CD4-positive, alpha-beta T cell treated with Interleukin-15 for 1 hour (primary cell): ENCODE measurements around the gene TFCP2L1.
"Not testable (repeated sequence)": the region's sequence is repeated elsewhere in the genome, so short reads cannot be mapped to it uniquely, and the experiment has no call there.

Experiments used
- DNase-seq: peaks from one replicate; pipeline ENCODE4 v3.0.0-alpha.2; 2020

TFCP2L1 gene, protein sequence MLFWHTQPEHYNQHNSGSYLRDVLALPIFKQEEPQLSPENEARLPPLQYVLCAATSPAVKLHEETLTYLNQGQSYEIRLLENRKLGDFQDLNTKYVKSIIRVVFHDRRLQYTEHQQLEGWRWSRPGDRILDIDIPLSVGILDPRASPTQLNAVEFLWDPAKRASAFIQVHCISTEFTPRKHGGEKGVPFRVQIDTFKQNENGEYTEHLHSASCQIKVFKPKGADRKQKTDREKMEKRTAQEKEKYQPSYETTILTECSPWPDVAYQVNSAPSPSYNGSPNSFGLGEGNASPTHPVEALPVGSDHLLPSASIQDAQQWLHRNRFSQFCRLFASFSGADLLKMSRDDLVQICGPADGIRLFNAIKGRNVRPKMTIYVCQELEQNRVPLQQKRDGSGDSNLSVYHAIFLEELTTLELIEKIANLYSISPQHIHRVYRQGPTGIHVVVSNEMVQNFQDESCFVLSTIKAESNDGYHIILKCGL

DNA sequence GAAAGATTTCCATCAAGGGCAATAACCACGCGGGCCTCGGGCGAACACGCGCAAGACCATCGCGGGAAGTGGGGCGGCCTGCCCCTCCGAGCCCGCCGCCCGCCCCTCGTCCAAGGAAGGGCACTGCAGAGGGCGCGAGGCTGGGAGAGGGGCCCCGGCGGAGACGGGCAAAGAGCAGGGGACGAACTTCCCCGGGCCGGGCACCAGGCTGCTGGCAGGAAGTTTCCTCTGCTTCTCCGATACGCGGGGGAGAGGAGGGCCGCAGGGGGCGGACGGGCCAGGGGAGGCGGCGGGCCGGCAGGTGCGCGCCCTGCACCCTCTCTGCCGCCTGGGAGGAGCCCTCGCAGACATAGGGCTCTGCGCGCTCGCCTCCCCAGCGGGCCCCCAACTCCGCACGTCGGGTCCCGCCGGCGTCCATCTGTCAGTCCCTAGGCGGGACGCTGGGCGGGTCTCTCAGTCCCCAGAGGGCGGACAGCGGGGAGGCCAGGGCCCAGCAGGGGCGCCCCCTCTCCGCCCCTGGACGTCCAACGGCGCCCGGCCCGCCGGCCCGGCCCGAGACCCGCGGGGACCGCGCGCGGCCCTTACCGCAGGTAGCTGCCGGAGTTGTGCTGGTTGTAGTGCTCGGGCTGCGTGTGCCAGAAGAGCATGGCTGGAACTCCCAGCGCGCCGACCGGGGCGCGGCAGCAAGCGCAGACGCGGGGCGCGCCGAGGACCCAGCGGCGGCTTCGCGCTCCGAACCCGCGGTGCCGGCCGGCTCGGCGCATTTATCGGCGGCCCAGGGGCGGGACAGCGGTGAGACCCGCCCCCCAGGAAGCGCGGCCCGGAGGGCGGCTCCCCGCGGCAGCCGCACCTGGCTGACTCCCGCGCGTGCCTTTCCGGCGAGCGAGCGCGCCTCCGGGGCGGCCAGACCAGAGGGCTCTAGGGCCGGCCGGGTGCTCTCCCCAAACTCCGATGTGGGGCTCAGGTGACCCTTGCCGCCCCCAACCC lies at the start of gene TFCP2L1:
Gene TFCP2L1 (minus strand): TSS at position 740 of the 987 bp plus-strand sequence. CDS start 93 bp downstream, at position 647.
- no peak for DNase-seq

DNA sequence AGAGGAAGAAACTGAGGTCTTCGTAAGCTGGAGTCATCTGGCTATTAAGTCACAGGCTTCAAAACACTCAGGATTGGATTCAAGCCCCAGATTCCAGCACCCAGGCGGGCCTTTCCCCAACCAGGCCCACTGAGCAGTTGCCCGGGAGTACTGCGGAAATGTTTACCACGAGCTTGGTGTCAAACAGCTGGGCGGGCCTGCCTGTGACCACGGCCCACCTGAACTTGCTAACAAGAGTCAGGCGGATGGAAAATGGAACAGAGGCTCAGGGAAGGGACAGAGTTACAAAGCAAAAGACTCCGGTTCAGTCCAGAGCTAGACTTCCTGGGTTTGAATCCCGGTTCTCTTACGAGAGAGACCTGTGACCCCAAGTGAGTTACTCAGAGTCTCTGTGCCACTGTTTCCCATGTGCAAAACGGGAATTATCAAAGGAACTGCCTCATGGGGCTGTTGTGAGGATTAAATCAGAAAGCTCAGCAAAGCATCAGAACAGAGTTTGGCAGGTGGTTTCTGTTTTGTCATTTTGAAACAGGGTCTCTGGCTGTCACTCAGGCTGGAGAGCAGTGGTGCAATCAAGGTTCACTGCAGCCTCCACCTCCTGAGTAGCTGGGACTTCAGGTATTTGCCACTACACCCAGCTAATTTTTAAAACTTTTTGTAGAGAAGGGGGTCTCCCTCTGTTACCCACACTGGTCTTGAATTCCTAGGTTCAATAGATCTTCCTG lies 49.0 kb upstream of the TFCP2L1 start:
- DNase-seq: no peak

DNA sequence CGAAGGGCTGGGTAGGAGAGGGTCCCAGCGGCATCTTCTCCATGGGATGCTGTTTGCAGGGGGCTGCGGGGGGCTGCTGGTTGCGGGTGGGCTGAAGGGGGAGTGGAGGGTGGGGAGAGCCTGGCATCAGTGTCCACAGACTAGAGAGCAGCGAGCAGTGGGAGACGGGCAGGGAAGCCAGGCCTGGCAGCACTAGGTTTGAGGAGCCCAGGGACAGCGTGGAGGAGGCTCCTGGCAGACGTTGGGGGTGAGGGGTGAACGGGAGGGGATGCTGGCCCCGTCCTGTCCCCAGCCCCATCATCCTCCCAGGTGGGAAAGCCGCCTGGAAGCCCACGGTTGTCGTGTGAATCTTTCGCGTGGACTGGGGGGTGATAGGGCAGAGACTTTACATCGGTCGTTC lies 48.2 kb upstream of the TFCP2L1 start:
- no peak for DNase-seq

DNA sequence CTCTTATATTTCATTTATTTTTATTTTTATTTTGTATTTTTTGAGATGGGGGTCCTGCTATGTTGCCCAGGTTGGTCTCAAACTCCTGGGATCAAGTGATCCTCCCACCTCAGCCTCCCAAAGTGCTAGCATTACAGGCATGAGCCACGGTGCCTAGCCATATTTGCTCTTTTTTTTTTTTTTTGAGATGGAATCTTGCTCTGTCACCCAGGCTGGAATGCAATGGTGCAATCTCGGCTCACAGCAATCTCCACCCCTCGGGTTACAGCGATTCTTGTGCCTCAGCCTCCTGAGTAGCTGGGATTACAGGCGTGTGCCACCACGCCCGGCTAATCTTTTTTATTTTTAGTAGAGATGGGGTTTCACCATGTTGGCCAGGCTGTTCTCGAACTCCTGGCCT lies 46.3 kb upstream of the TFCP2L1 start:
- not testable (repeated sequence) for DNase-seq

DNA sequence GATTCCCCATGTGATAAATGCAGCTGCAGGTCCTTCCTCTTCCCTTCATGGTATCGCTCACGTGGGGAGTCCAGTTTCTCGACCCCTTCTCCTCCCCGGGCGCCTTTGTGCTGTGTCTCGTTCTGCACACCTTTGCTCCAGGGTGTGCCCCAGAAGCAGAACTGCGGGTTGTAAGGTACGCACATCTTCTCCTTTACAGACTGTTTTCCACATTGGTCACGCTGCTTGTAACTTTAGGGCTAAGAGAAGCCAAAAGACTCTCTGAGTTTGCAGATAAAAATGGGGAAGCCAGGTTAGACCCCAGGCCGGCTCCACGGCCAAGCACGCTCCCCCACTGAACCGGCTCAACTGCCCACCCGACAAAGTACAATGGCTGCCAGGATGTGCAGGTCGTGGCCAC lies 45.9 kb upstream of the TFCP2L1 start:
- no peak for DNase-seq

DNA sequence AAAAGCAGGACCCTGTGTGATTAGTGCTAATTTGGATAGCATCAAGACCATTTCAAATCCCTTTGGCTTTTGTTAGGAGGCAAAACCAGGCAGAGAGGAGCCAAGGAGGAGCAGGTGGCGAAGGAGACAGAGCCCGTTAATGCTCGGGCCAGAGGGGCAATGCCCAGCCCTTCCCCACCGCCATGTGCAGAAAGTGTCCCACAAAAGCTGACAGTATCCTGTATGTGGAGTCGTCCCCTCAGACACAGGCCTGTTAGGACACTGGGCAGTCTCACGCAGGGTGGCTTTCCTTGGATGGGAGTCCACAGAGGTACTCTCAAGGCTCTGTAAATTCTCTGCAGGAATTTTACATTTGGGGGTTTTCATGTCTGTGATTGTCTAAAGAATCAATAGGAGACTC lies 44.8 kb upstream of the TFCP2L1 start:
- DNase-seq: no peak

DNA sequence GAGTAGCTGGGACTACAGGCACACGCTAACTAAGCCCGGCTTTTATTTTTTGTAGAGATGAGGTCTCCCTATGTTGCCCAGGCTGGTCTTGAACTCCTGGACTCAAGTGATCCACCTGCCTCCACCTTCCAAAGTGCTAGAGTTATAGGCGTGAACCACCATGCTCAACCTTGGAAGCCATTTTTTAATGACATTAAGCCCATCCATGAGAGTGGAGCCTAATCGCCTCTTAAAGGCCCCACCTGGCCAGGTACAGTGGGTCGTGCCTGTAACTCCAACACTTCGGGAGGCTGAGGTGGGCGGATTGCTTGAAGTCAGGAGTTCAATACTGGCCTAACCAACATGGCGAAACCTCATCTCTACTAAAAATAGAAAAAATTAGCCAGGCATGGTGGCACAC lies 41.6 kb upstream of the TFCP2L1 start:
- no peak for DNase-seq

DNA sequence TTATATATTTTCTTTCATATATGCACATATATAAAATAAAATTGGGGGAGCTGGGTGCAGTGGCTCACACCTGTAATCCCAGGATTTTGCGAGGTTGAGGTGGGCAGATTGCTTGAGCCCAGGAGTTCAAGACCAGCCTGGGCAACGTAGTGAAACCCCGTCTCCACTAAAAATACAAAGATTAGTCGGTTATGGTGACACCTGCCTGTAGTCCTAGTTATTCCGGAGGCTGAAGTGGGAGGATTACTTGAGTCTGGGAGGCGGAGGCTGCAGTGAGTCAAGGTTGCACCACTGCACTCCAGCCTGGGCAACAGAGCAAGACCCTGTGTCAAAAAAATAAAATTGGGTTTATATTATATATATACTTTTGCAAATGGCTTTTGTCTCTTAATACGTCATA lies 39.6 kb upstream of the TFCP2L1 start:
- no peak for DNase-seq

DNA sequence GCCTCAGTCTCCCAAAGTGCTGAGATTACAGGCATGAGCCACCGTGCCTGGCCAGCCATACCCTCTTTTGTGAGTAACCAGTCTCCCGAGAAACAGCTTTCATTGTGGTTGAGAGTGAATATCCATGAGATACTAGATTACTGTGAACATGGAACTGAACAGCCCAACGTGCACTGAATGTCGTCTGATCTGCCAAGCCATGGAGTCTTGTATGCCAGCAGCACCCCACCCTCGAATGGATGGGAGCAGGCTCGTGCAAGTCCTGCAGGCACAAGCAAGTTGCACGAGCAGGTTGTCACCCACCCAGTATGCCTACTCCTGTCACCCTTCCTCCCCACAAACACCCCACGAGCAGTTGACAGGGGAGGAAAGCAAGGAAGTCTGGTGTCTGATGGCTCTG lies 36.5 kb upstream of the TFCP2L1 start:
- DNase-seq: no peak

DNA sequence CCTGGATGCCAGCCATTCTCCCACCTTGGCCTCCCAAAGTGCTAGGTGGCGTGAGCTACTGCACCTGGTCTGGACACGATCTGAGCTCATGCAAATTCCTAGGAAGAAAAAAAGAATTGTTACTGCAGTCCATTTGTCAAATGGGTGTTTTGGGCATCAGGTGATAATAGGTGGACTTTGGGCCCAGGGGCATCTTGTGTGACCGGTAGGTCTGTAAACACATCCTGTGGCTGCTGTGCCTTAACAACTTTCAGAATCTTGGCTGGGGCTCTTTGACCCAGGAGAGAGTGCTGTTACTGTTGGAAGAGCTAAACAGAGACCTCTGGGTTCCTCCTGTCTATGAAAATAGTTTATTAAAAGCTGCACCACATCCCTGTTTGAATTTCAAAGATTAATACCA lies 34.9 kb upstream of the TFCP2L1 start:
- DNase-seq: no peak

DNA sequence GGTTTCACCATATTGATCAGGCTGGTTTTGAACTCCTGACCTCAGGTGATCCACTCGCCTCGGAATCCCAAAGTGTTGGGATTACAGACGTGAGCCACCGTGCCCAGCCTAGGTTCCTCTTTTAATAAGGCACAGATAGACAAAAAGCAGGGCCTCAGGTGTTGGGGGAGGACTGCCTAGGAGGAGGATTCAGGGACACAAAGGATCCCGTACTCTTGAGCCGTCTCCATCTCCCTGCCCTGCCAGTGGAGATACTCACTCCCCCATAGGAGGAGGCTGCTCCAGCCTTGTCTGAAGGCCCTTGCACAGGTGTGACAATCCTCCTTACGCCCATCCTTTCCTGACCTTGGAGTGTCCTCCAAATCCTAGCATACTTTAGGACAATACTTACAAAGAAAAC lies 32.0 kb upstream of the TFCP2L1 start:
- no peak for DNase-seq

DNA sequence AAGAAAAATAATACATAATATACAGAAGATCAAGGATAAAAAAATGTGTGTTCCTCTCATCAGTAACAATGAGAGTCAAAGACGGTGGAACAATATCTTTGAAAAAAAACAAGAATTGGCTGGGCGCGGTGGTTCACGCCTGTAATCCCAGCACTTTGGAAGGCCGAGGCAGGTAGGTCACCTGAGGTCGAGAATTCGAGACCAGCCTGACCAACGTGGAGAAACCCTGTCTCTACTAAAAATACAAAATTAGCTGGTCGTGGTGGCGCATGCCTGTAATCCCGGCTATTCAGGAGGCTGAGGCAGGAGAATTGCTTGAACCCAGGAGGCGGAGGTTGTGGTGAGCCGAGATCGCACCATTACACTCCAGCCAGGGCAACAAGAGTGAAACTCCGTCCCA lies 28.7 kb upstream of the TFCP2L1 start:
- not testable (repeated sequence) for DNase-seq

DNA sequence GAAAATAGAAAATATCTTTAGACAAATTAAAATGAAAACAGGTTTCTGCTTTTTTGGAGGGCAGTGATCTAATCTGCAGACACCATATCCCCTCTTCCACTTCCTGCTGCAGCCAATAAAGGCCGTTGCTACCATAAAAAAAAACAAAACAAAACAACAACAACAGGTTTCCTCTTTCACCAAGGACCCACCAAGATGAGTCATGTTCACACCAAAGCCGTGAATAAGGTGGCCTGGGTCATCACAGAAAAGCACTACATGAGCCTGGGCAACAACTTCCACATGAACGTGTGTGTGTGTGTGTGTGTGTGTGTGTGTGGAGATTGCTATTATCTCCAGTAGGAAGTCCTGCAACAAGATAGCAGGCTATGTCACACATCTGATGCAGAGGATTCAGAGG lies 24.8 kb upstream of the TFCP2L1 start:
- peak; percentile 65 for DNase-seq

DNA sequence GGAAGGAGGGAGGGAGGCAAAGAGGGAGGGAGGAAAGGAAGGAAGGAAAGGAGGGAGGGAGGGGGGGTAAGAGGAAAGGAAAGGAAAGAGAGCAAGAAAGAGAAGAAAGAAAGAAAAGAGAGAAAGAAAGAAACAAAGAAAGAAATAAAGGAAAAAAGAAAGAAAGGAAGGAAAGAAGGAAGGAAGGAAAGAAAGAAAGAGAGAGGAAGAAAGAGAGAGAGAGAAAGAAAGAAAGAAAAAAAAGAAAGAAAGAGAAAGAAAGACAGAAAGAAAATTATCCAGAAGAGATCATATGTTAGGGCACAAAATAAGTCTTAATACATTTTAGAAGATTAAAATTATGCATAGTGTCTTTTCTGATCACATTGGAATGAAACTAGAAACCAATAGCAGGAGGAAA lies 24.3 kb upstream of the TFCP2L1 start:
- no peak for DNase-seq

DNA sequence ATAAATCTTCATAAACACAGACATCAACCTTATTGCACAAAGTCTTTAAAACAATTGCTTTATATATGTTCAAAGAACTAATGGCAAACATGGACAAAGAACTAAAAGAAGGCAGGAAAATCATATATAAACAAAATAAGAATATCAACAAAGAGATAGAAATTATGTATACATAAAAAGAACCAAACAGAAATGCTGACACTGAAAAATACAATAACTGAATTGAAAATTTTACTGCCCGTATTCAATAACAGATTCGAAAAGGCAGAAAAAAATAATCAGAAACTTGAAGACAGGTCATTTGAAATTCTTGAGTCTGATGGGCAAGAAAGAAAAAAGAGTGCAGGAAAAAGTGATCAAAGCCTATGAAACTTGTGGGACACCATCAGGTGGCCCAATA lies 22.0 kb upstream of the TFCP2L1 start:
- no peak for DNase-seq

DNA sequence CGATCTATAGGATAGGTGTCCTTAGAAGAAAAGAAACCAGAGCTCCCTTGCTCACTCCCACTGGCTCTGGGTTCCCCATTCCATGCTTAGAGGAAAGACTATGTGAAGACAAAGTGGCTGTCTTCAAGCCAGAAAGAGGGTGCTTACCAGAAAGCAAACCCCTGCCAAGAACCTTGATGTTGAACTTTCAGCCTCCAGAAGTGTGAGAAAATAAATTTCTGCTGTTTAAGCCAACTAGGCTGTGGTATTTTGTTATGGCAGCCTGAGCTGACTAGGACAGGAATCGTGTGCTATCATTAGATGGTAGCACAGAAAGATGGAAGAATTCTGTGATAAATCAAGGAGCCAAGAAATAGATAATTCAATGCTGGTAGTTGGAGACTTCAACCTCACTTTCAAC lies 19.9 kb upstream of the TFCP2L1 start:
- no peak for DNase-seq

DNA sequence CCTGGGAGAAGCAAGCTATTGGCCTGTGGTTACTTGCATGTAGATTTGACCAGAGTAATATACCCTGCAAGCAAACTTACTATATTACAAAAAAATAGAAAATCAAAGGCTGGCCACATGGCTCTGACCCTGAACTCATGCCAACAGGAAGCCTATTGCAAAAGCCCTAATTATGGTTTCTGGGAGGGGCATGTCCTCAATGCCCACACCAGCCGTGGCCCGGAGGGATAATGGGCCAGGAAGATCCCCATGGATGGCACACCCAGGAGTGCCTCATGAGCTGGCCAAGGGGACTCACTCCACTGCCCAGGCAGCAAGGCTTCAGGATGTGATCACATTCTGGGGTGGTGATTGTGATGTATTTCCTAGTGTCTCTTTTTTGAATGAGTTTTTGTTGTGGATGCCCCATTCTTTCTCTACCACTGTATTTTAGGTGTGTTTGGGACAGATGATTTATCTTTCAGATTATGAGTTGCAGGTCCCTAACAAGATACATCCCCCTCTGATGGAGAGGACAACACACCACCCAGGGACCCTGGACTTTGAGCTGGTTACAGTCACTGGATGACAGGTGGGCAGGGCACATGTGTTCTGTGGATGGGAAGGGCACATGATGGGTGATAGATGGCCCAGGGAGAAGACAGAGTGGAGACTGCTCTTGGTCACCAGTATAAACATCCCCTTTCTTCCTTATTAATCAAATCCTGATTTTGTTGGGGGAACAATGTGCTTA lies 18.7 kb upstream of the TFCP2L1 start:
- DNase-seq: no peak

DNA sequence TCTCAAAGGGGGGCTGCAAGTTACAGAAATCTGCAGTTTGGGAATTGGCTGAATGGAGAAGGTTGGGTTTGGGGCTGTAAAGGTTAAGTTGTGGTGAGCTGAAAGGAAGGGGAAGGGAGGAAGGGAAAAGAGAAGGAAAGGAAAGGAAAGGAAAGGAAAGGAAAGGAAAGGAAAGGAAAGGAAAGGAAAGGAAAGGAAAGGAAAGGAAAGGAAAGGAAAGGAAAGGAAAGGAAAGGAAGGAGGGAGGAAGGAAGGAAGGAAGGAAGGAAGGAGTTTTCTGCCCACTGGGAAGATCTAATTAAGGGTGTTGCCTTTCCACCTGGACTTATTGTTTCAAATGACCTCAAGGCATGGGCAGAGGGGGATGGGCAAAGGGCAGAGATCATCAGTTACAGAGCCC lies 16.2 kb upstream of the TFCP2L1 start:
- not testable (repeated sequence) for DNase-seq

DNA sequence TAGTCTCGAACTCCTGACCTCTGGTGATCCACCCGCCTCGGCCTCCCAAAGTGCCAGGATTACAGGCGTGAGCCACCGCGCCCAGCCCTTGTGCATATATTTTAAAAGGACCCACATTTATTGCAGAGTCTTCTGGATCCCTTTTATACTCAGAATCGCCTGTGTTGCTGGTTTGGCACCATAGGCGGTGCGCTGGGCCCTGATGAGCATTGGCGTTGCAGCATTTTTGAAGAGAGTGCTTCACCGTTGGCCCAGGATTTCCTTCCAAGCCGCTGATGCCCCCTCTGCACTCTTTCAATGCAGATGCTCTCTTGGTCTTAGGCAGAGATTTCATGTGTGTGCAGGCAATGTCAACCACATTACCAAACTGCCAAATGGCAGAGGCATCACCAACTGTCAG lies 13.5 kb upstream of the TFCP2L1 start:
- DNase-seq: no peak

DNA sequence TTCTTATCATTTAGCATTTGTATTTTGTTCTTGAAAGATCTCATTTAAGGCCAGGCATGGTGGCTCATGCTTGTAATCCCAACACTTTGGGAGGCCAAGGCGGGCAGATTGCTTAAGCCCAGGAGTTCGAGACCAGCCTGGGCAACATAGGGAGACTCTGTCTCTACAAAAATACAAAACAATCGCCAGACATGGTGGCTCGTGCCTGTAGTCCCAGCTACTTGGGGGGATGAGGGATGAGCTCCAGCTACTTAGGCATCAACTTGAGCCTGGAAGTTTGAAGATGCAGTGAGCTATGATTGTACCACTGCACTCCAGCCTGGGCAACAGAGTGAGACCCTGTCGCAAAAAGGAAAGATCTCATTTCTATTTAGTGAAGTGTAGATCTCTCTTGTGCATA lies 12.9 kb upstream of the TFCP2L1 start:
- DNase-seq: not testable (repeated sequence)

DNA sequence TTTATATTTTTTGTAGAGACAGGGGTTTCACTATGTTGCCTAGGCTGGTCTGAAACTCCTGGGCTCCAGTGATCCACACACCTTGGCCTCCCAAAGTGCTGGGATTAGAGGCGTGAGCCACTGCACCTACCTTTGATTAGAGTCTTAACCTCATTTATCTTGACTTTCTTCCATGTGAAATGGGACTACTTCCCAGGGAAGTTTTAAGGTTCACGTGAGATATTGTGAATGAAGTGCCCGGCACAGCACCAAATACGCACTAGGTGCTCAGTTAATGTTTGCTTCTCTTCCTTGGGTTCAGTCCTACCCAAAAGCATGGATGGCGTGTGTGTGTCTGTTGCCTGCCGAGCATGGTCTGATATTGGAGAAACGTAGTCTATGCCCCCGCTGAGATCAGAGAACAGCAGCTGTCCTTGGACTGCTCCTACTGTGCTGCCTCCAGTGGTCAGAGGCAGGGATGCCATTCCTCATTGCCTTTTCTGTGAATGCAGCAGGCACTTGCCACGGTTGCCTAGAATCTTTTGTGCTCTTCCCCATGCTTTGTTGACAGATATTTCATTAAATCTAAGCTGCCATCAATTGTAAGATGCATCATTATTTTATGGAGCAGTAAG lies 12.3 kb upstream of the TFCP2L1 start:
- no peak for DNase-seq
